IMR-90 (cell line): ENCODE results near the gene RRP8. TPM values are rescaled to one million over a fixed set of nuclear protein-coding genes. Genes with fewer than 3 reads are reported as not detected.

Experiments
- ATAC-seq: fragments of 200-7000 bp; cut with Tn5 transposase; 2 replicates; pipeline ENCODE4 v1.9.1; 2020; ENCODE audit warnings: low read depth, mild to moderate bottlenecking, moderate library complexity
- BruUV-seq: library from RNA; stranded (reverse); fragments of 400-500 nt; replicated peaks from 2 replicates; lab custom pipeline; 2021; lab: Mats Ljungman, UMichigan
- CTCF ChIA-PET: fragments of 300-600 bp; formaldehyde crosslinking; extraction: SDS; loops from one replicate; lab custom pipeline; 2021; ENCODE audit warnings: antibody characterized with exemption; lab: Yijun Ruan, JAX
- POLR2A ChIA-PET: fragments of 300-600 bp; sonication (Branson Sonifier 250); formaldehyde crosslinking; loops from one replicate; lab custom pipeline; 2022; ENCODE audit warnings: antibody characterized with exemption; ENCODE audit not compliant: unreplicated experiment; lab: Charles Lee
- DNase-seq: peaks from one replicate; pipeline ENCODE4 v3.0.0; 2013
- H2AFZ ChIP-seq: replicated peaks from 2 replicates; pipeline ENCODE3; 2013; ENCODE audit warnings: low read length, mild to moderate bottlenecking; ENCODE audit not compliant: poor library complexity
- H2AK5ac ChIP-seq: 2 replicates; pipeline ENCODE4 v1.6.1; 2013; ENCODE audit warnings: low read depth, low read length, inconsistent platforms
- H2AK9ac ChIP-seq: replicated peaks from 2 replicates; pipeline ENCODE3; 2013; ENCODE audit warnings: mild to moderate bottlenecking, low read depth, low read length, moderate library complexity; ENCODE audit not compliant: poor library complexity
- H2BK120ac ChIP-seq: 2 replicates; pipeline ENCODE4 v1.6.1; 2013; ENCODE audit warnings: low read depth, low read length, inconsistent platforms
- H2BK15ac ChIP-seq: 3 replicates; pipeline ENCODE4 v1.6.1; 2013; ENCODE audit warnings: low read depth, low read length, inconsistent platforms
- H2BK20ac ChIP-seq: 2 replicates; pipeline ENCODE4 v1.6.1; 2013; ENCODE audit warnings: low read depth, mild to moderate bottlenecking, inconsistent platforms, low read length, moderate library complexity
- H2BK5ac ChIP-seq: 2 replicates; pipeline ENCODE4 v1.6.1; 2013; ENCODE audit warnings: mild to moderate bottlenecking, low read depth, low read length, inconsistent platforms; ENCODE audit not compliant: poor library complexity, severe bottlenecking
- H3K14ac ChIP-seq: replicated peaks from 2 replicates; pipeline ENCODE4 v1.6.1; 2013; ENCODE audit warnings: low read depth, low read length, inconsistent platforms
- H3K18ac ChIP-seq: 2 replicates; pipeline ENCODE4 v1.6.1; 2013; ENCODE audit warnings: low read depth, low read length, control low read depth
- H3K23ac ChIP-seq: 2 replicates; pipeline ENCODE4 v1.6.1; 2013; ENCODE audit warnings: low read depth, low read length, inconsistent platforms
- H3K27ac ChIP-seq: 2 replicates; pipeline ENCODE4 v1.5.1; 2013; ENCODE audit warnings: mild to moderate bottlenecking, control low read depth, low read length; ENCODE audit not compliant: insufficient read depth
- H3K27me3 ChIP-seq: 2 replicates; pipeline ENCODE4 v1.6.1; 2013; ENCODE audit warnings: low read length; ENCODE audit not compliant: control insufficient read depth, insufficient read depth
- H3K36me3 ChIP-seq: 2 replicates; pipeline ENCODE4 v1.6.1; 2013; ENCODE audit warnings: low read length, mixed read lengths; ENCODE audit not compliant: control insufficient read depth, insufficient read depth
- H3K4ac ChIP-seq: 2 replicates; pipeline ENCODE4 v1.6.1; 2013; ENCODE audit warnings: low read depth, low read length, inconsistent platforms
- H3K4me1 ChIP-seq: 2 replicates; pipeline ENCODE4 v1.6.1; 2013; ENCODE audit warnings: low read length, mixed read lengths; ENCODE audit not compliant: control insufficient read depth, insufficient read depth
- H3K4me2 ChIP-seq: 2 replicates; pipeline ENCODE4 v1.6.1; 2013; ENCODE audit warnings: low read depth, mild to moderate bottlenecking, control low read depth, low read length, moderate library complexity
- H3K4me3 ChIP-seq: 2 replicates; pipeline ENCODE4 v1.5.1; 2013; ENCODE audit warnings: low read depth, mild to moderate bottlenecking, control low read depth, low read length, moderate library complexity; ENCODE audit not compliant: insufficient read depth
- H3K56ac ChIP-seq: 2 replicates; pipeline ENCODE4 v1.6.1; 2013; ENCODE audit warnings: low read length, inconsistent platforms; ENCODE audit not compliant: insufficient read depth; ENCODE audit errors: extremely low read depth
- H3K79me1 ChIP-seq, 2 experiments: 2 replicates each; pipeline ENCODE4 v1.6.1; 2013; ENCODE audit warnings: low read length in 2 of 2, inconsistent platforms in 1 of 2, low read depth in 1 of 2
- H3K9ac ChIP-seq: 2 replicates; pipeline ENCODE4 v1.6.1; 2013; ENCODE audit warnings: low read depth, low read length, control low read depth
- H3K9me1 ChIP-seq: 2 replicates; pipeline ENCODE4 v1.6.1; 2013; ENCODE audit warnings: low read length, inconsistent platforms; ENCODE audit not compliant: insufficient read depth
- H3K9me3 ChIP-seq: 2 replicates; pipeline ENCODE4 v1.6.1; 2013; ENCODE audit warnings: low read length; ENCODE audit not compliant: control insufficient read depth, insufficient read depth
- H4K20me1 ChIP-seq: 2 replicates; pipeline ENCODE4 v1.6.1; 2013; ENCODE audit warnings: low read length, inconsistent platforms; ENCODE audit not compliant: insufficient read depth
- H4K5ac ChIP-seq: 2 replicates; pipeline ENCODE4 v1.6.1; 2013; ENCODE audit warnings: mild to moderate bottlenecking, low read depth, low read length, control low read depth
- H4K8ac ChIP-seq, 2 experiments: 2 replicates each; pipeline ENCODE4 v1.6.1; 2013; ENCODE audit warnings: low read depth in 2 of 2, low read length in 2 of 2, control low read depth in 1 of 2, inconsistent platforms in 1 of 2
- H4K91ac ChIP-seq: 2 replicates; pipeline ENCODE4 v1.6.1; 2013; ENCODE audit warnings: low read depth, low read length, inconsistent platforms; ENCODE audit not compliant: insufficient read depth
- POLR2A ChIP-seq: IDR thresholded peaks from 2 replicates; pipeline ENCODE4 v1.6.1; 2012; ENCODE audit warnings: mild to moderate bottlenecking, low read depth, low read length
- USF2 ChIP-seq: fragments of 150-350 bp; IDR thresholded peaks from 2 replicates; pipeline ENCODE4 v1.6.1; 2017; ENCODE audit warnings: mild to moderate bottlenecking, antibody characterized with exemption, low read length, low read depth
- whole genome bisulfite sequencing, 2 experiments: methylation state at CpG; one replicate each; pipeline versions ENCODE4 v1.1.5 to v1.1.7; 2013; ENCODE audit warnings: missing lambda C conversion rate in 2 of 2; ENCODE audit not compliant: insufficient read length in 1 of 2; ENCODE audit errors: extremely low coverage in 2 of 2; 5-methylcytosine and 5-hydroxymethylcytosine counted together
- dilution Hi-C: fragments of 300-500 bp; cut with HindIII; formaldehyde crosslinking; loops from one replicate; pipeline ENCODE4 v1.14.3; 2018; ENCODE audit warnings: low sequenced_read_pairs; ENCODE audit not compliant: unreplicated experiment
- in situ Hi-C: fragments of 300-500 bp; cut with MboI; formaldehyde crosslinking; loops from 3 replicates; pipeline ENCODE4 v1.14.3; 2019; ENCODE audit warnings: low sequenced_read_pairs, inconsistent platforms, mixed read lengths
- intact Hi-C: fragments of 100-400 bp; cut with micrococcal nuclease; formaldehyde crosslinking; loops from 2 replicates; pipeline ENCODE4 v1.10.0; 2022
- polyA plus RNA-seq, 3 experiments: library from polyadenylated mRNA; depleted of rRNA; stranded (reverse); fragments of >200 nt; gene quantifications; 2 replicates each; pipeline ENCODE4 v1.2.3, GENCODE V29; 2012; ENCODE audit warnings: low replicate concordance in 1 of 3
- total RNA-seq: library from RNA; depleted of rRNA; stranded (reverse); fragments of >200 nt; gene quantifications from 2 replicates; pipeline ENCODE4 v1.2.3, GENCODE V29; 2012

Gene RRP8
- total and polyA plus RNA-seq, 2 of the 4 experiments (the other 2 are of a cell fraction), result 10.8 to 11.5 TPM

DNA sequence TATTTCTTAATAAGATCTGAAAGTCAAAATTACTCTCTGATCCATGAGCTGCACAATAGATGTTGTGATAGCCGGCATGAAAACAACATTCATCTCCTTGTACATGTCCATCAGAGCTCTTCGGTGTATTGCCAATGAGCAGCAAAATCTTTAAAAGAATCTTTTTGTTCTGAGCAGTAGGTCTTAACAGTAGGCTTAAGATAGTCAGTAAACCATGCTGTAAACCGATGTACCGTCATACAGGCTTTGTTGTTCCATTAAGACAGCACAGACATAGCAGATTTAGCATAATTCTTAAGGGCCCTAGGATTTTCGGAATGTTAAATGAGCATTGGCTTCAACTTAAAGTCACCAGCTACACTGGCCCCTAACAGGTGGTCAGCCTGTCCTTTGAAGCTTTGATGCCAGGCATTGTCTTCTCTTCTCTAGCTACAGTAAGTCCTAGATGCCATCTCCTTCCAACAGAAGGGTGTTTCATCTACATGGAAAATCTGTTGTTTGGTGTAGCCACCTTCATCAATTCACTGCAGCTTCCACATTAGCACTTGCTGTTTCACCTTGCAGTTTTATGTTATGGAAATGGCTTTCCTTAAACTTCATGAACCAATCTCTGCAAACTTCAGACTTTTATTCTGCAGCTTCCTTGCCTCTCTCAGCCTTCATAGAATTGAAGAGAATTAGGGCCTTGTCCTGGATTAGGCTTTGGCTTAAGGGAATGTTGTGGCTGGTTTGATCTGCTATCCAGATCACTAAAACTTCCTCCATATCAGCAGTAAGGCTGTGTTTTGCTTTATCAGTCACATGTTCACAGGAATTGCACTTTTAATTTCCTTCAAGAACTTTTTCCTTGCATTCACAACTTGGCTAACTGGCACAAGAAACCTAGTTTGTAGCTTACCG lies 28.4 kb downstream of the RRP8 start:
- H3K4me2 ChIP-seq, result no peak overlapping the region
- no peaks in the 10 kb centered on the region; the same call in 1 of the 2 replicates for H3K36me3 ChIP-seq
- peaks cover 7% of the 10 kb centered on the region for H3K4me1 ChIP-seq
- in situ Hi-C loops, result no loop called here
- no peak overlapping the region for H3K4me3 ChIP-seq
- no peaks in the 10 kb centered on the region for H4K20me1 ChIP-seq
- no peaks in the 10 kb centered on the region for H3K27me3 ChIP-seq
- no peak overlapping the region for H2BK15ac ChIP-seq
- no peak overlapping the region for H3K56ac ChIP-seq
- no peaks in the 10 kb centered on the region for H3K9me3 ChIP-seq
- H3K9me1 ChIP-seq, result 0 out of 2 replicates have a peak, but pooled peaks cover 1% of the 10 kb centered on the region
- H3K9ac ChIP-seq, result no peak overlapping the region
- no peak overlapping the region for H2AFZ ChIP-seq
- CTCF ChIA-PET, result interaction anchor here (0.5 to 0.7 kb wide), 2 partner anchors 44 kb away, joined by 3 read pairs; no protein-coding TSS in a partner anchor
- intact Hi-C loops, result no loop called here
- 79% methylated on average over 2 of the region's 6 CpGs; no CpG with 5 or more reads in 1 of the 2 experiments for WGBS, 2 experiments
- dilution Hi-C loops, result no loop called here
- no peak overlapping the region for H4K5ac ChIP-seq
- H3K4ac ChIP-seq, result no peak overlapping the region
- POLR2A ChIA-PET, result interaction anchor here (0.6 kb wide), 1 partner anchor 29 kb away, joined by 3 read pairs; no protein-coding TSS in a partner anchor
- H3K18ac ChIP-seq, result no peak overlapping the region
- TF ChIP-seq POLR2A (no peak), USF2 (no peak)
- no peak overlapping the region for H2AK9ac ChIP-seq
- no peak overlapping the region for H2BK120ac ChIP-seq
- no peak overlapping the region for H2BK20ac ChIP-seq
- H3K27ac ChIP-seq, result no peak overlapping the region
- H4K8ac ChIP-seq, result no peak overlapping the region
- BruUV-seq, result no TSS peak
- no peak overlapping the region for H2AK5ac ChIP-seq
- no peak for DNase-seq
- no peak overlapping the region for H3K23ac ChIP-seq
- peaks cover 0 to 3% of the 10 kb centered on the region in 2 experiments; a peak in 2 of 4 replicates for H3K79me1 ChIP-seq
- no peak overlapping the region for H4K91ac ChIP-seq
- ATAC-seq, result no peak
- no peak overlapping the region for H2BK5ac ChIP-seq
- H3K14ac ChIP-seq, result no peak overlapping the region
